ENCODE results near the gene INPP4A.

The INPP4A gene

DNA sequence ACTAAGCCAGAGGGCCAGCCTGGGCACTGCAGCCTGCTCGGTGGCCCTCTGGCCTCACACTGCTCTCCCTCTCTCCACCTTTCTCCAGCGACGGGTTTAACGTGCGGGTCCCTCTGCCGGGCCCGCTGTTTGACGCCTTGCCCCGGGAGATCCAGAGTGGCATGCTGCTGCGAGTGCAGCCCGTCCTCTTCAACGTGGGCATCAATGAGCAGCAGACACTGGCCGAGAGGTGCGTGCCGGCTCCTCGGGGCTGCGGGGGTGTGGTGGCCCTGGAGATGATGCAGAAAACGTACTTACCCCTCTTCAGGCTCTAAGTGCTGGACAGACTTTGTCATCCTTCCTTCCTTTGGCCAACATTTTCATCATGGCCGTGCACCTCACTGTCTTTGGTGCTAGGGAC, 121.3 kb downstream of the INPP4A start:
- no peak for DNase-seq

GRCh38 chr2:98568161-98568956, 123.7 kb downstream of the INPP4A start:
- DNase-seq, result no peak

GRCh38 chr2:98569197-98569793, 124.6 kb downstream of the INPP4A start:
- peak; percentile 52 for DNase-seq

DNA sequence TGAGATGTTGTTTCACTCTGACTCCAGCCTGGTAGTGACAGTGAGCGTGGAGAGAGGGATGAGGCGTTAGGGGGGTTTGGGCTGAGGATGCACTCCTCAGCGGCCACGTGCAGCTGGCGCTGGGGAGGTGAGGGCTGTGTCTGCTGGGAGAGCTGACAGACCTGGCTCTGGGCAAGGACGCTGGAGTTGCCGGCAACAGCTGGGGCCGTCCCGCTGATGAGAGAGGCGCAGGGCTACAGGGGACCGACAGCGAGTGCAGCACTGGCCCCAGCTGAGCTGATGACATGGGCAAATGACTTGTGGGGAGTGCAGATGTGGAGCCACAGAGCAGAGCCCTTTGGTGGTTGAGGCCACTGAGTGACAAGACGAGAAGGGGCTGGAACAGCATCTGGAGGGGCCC, 125.3 kb downstream of the INPP4A start:
- DNase-seq, result no peak

- no peak for DNase-seq
Observed at GRCh38 chr2:98570356-98570755, 125.7 kb downstream of the INPP4A start.

GRCh38 chr2:98571121-98571701, 126.6 kb downstream of the INPP4A start:
- no peak for DNase-seq

- no peak for DNase-seq
Observed at GRCh38 chr2:98571796-98572195, 127.1 kb downstream of the INPP4A start.

DNA sequence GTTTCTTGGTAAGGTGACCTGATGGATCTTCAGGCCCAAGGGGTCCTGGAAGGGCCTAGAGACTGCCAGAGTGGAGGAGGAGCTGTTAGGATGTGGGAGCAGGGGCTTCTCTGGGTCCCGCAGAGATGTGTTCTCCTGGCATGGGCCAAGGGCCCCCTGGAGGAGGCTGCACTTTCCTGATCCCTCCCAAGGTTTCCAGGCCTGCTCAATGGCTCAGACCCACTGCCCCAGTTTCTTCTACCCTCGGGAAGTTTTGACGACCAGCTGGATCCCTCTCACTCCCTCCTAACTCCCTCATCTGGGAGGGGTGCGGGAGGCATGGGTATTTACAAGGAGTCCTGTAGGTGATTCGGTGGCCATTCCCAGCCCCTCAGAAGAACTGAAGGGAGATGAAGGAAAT, 127.6 kb downstream of the INPP4A start:
- no peak for DNase-seq

DNA sequence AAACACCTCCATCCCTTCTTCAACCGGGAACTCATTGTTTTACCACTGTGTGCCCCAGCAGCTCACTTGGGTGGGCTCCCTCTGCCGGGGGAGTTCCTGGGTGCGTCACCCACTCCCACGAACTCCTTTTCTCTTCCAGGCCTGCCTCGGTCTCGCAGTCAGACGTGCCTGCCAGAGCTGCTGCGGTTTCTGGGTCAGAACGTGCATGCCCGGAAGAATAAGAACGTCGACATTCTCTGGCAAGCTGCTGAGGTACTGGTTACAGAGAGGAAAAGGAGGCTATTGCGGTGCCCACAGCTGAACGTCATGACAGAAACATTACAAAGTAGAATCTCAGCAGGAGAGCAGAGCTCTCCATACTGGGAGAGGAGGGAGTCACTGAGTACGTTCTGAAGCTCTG, 128.0 kb downstream of the INPP4A start:
- DNase-seq, result no peak

GRCh38 chr2:98573426-98573825, 128.8 kb downstream of the INPP4A start:
- no peak for DNase-seq

- no peak for DNase-seq
Observed at GRCh38 chr2:98576666-98577312, 132.1 kb downstream of the INPP4A start.

- no peak for DNase-seq
Observed at GRCh38 chr2:98577313-98577712, 132.7 kb downstream of the INPP4A start.

GRCh38 chr2:98578231-98578630, 133.6 kb downstream of the INPP4A start:
- DNase-seq, result no peak

DNA sequence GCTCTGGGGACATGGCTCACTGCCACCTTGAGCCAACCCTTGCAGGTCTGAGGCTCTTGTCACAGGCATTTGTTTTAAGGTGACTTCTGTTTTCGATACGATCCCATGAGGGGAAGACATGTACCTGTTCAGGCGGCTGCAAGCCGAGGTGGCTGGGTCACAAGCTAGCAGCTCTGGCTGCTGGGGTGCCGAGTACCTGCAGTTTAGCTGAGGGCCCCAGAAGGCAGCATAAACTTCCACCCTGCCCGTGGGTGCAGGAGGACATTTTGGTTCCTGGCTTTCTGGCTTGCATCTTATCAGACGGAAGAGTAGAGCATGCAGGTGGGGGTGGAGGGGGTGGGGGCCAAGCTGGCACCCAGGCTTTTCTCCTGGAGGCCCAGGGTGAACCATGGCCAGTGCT, 135.3 kb downstream of the INPP4A start:
- DNase-seq, result no peak

DNA sequence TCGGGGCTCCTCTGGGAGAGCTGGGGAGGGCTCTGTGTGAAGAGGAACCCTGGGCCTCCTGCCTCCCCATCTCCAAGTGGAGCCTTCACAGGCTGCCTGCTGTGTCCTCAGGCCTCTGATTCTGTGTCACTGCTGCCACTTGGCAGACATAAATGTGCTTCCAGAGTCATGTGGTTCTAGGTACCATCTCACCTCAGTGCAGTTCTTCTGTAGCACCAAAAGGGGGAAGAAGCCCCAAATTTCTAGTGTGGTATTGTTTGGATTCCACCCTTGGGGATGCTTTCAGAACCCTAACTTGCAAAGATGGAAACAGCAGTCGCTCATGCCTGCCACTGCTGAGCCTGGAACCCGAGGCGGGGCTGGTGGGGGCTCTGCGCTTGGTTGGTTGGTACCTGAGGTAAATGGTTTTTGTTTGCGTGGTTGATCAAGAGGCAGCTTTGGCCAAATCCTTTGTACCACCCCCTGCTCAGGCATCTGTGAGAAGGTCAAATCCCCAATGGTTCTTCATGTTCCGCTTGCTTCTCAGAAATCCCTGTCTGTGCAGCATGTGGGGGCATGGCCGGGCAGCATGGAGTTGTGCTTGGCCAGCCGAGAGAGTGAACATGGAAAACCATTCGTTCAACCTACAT, 136.1 kb downstream of the INPP4A start:
- DNase-seq, result no peak

GRCh38 chr2:98582523-98582922, 137.9 kb downstream of the INPP4A start:
- DNase-seq, result no peak

DNA sequence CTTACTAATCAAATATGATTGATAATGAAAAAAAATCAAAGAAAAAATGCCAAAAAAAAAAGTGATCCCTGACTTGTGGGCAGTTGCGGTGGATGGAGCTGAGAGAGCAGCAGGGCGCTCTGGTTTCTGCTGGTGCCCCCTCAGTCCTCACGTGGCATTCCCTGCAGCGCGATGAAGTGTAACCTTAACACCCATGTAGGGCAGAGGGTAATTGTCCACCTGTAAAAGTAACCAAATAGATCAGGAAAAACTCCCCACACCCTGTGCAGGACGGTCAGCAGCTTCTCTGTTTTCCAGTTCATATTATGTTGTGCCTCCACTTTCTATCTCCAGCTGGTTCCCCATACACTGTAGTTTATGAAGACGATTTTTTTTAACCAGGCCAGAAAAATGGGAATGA, 138.6 kb downstream of the INPP4A start:
- no peak for DNase-seq

DNA sequence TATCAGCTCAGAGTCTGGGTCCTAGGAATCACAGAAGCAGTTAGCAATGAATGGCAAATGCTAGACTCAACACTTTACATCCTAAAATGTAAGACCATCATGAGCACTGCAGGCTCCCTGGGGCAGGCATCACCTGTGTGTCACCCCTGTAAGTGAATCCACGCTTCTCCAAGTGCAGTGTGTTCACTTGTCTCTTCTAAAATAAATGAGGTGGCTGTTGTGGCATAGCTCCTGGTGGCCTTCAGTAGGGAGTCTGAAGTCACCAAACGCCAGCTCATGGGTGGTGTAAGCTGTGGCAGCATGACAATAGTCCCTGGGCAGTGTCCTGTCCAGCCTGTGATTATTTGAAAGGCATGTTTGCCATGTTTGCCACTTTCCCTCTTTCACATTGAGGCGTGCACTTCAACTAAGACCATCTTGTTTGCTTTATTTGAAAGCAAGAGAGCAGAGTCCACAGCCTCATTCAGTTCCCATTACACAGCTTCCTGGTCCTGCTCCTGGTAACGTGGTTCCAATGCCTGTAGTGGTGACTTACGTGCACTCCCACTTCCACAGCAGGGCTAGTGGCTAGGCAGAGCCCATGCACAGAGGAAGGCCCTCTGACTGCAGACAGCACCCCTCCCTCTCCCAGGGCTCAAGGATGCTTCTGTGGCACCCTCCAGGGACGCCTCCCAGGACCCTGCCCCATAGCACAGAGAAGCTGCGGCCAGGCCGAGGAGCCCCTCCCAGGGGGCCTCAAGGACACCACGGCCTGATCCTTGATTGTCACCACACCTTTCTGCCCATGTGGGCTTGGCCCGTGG, 139.4 kb downstream of the INPP4A start:
- DNase-seq, result no peak

- no peak for DNase-seq
Observed at GRCh38 chr2:98585386-98585785, 140.7 kb downstream of the INPP4A start.

- DNase-seq, result no peak
Observed at GRCh38 chr2:98586551-98587140, 142.0 kb downstream of the INPP4A start.

DNA sequence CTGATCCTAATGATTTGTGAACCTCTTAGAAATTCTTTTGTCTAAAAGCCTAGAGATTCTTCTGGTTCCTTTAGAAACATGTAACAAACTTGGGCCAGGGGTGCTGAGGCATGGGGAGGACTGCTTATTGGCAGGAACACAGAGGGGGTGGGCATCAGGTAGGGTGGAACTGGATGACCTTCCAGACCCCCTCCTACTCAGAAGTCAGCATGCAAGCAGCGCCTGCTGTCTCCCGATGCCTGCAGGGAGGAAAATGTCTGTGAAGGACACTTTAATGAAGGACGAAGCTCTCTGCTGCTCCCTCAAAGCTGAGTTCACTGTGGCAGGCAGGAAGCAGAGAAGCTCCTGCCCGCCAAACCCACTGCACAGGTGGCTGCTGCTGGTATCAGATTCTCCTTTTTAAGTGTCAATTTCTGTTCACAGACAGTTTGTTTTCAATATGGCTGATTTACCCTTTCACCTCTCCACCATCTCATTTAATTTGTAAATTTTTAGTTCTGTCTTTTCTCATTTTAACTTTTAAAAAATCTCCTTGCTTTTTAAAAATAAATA, 144.3 kb downstream of the INPP4A start:
- no peak for DNase-seq

GRCh38 chr2:98589489-98589888, 144.8 kb downstream of the INPP4A start:
- DNase-seq, result no peak
